ENCODE data around the gene ACAN.

Gene ACAN

GRCh38 chr15:88876573-88876972, 73.3 kb downstream of the ACAN start:
- in situ Hi-C loops (cut with MboI; ENCODE audit: low sequenced_read_pairs): no loop called here

DNA sequence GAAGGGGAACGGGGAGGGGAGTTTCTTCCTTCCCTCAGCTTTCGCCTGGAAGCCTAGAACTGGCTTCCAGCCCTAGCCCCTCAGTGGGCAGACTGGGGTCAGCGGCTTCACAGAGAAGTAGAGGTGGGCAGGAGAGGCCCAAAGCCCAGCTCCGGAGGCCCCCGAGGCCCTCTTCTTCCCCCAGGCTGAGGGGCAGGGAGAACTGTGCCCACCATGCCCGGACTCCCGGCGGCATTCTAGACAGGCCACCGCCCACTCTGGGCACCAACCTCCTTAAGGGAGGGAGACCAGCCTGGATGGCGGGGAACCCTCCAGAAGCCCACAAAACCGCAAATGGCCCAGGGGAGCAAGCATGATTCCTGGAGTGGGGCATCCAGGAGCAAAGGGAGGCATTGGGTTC, 74.2 kb downstream of the ACAN start:
- in situ Hi-C loops (cut with MboI; ENCODE audit: low sequenced_read_pairs): no loop called here

DNA sequence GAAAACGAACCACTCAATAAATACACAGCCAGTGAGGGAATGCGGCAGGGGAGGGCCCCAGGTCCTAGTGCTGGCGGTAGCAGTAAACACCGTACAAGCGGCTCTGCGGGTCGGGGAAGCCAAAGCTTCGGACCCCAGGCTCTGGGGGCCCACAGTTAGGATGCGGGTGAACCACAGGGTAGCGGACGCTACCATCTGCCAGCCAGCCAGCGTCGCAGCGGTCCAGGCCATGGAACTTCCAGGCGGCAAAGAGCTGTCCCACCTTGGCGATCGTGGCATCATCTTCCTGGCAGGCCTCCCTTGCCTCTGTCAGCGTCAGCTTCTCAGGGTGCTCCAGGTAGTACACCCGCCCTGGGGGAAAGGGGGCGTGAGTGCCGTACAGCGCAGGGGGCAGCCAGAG, 74.7 kb downstream of the ACAN start:
- in situ Hi-C loops (cut with MboI; ENCODE audit: low sequenced_read_pairs): no loop called here

DNA sequence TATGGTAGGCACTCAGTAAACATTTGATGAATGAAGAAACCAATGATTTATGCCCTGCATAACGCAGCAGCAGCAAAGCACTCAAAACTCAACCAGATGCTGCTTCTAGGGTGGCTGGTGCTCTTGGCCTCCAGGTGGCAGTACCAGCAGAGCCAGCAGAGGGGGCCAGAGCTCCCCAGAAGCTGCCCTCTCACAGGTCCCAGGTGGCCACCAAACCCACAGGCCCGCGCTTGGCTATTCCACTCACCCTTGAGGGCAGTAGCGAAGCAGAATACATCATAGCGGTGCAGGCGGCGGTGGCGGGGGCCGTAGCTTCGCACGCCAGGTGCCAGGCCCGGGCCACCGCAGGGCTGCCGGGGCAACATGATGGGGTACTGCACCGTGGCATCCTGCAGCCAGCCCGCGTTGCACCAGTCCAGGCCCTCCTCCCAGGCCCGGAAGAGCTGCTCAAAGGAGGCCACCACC, 75.5 kb downstream of the ACAN start:
- in situ Hi-C loops (cut with MboI; ENCODE audit: low sequenced_read_pairs): no loop called here

GRCh38 chr15:88880944-88881740, 77.9 kb downstream of the ACAN start:
- in situ Hi-C loops (cut with MboI; ENCODE audit: low sequenced_read_pairs): no loop called here

GRCh38 chr15:88881775-88882174, 78.5 kb downstream of the ACAN start:
- in situ Hi-C loops (cut with MboI; ENCODE audit: low sequenced_read_pairs): no loop called here

DNA sequence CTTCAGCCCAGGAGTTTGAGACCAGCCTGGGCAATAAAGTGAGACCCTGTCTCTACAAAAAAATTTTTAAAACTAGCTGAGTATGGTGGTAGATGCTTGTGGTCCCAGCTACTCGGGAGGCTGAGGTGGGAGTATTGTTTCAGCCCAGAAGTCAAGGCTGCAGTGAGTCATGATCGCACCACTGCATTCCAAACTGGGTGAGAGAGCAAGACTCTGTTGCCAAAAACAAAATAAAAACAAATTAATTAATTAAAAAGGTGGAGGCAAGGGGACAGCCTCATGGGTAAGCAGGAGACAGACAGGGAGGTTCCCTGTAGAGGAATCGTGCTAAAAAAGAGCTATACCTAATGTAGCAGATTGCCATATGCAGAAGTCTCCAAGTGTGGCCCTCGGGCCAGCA, 79.5 kb downstream of the ACAN start:
- in situ Hi-C loops (cut with MboI; ENCODE audit: low sequenced_read_pairs): no loop called here

DNA sequence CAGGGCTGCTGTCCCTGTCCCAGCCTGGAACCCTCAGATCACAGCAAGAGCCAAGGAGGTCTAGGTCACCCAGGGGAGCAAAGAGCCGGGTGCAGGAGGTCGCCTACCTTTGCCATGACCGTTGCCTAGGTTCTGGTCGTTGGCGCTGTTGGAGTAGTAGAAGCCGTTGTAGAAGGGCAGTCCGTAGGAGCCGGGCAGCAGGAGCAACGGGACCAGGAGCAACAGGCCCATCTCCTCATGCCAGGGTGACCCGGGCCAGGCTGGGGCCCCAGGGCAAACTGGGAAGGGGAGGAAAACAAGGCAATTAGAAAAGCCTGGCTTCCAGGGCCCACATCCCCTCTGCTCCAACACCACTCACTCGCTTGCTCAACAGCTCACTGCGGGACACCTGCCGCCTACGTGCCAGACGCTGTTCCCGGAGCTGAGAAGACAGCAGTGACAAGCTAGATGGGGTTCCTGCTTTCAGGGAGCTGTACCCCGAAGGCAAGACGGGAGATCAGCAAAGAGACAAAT, 83.9 kb downstream of the ACAN start:
- in situ Hi-C loops (cut with MboI; ENCODE audit: low sequenced_read_pairs): no loop called here

DNA sequence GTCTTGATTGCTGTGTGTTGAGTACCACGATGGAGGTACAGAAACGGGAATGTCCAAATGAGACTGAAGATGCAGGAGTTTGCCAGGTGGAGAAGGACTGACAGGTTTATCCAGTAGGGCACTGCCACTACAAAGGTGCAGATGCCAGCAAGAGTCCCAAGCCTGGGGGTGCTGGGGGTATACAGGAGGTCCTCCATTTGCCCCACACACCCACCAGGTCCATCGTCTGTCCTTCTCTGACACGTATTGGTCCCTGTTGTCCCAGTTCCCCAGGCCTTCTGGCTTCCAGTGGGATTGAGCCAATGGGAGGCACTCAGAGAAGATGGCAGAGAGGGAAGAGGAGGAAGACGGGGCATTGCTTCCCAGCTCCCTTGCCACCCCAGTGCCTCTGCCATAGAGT, 85.5 kb downstream of the ACAN start:
- in situ Hi-C loops (cut with MboI; ENCODE audit: low sequenced_read_pairs): no loop called here

- in situ Hi-C loops (cut with MboI; ENCODE audit: low sequenced_read_pairs): no loop called here
These were observed 87.3 kb downstream of the ACAN start for GRCh38 chr15:88890495-88890894.

- in situ Hi-C loops (cut with MboI; ENCODE audit: low sequenced_read_pairs): no loop called here
These were observed 88.5 kb downstream of the ACAN start for GRCh38 chr15:88891540-88892254.

- in situ Hi-C loops (cut with MboI; ENCODE audit: low sequenced_read_pairs): no loop called here
These were observed 91.1 kb downstream of the ACAN start for GRCh38 chr15:88894348-88894818.

DNA sequence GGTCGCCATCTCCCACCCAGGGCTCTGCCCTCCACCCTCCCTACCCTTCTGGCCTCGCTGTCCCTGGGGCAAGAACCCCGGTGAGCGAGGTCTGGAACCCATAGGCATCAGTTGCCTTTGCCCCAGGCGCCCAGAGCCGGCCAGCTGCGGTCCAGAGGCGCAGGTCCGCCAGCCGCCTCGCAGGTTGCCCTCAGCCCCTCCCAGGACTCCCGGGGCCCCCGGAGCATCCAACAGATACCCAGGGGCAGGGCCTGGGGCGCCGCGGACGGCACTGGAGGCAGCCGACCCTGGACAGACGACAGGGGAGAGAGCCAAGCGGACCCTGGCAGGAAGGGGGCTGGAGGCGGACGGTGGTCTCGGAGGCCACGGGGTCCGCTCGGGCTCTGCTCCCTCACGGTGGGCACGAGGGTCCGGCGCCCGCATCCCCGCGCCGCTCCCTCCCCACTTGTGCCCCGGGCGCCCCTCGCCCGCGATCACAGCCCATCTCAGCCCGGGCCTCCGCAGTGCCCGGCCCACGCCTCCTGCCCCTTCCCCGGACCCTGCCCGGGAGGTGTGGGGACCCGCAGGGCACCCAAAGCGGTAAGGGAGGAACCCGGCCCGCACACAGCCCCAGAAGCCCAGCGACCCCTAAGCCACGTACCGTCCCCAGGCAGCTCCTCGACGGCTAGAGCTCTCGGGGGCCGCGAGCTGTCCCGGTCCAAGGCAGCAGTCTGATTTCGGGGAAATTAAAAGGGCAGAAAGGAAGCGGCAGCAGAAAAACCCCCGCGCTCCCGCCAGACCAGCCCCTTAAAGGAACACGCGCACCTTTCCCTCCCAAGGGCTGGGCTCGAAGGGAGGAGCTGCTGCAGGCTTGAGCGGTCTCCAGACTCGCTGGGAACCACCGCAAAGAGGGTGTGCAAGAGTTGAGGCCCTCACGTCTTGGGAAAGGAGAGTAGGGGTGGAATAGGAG, 91.9 kb downstream of the ACAN start, which contains the start of gene HAPLN3:
TSS of gene HAPLN3 (minus strand) at position 726 of the 949 bp plus-strand sequence. CDS start 8,246 bp downstream, outside the sequence.
- in situ Hi-C loops (cut with MboI; ENCODE audit: low sequenced_read_pairs): no loop called here

DNA sequence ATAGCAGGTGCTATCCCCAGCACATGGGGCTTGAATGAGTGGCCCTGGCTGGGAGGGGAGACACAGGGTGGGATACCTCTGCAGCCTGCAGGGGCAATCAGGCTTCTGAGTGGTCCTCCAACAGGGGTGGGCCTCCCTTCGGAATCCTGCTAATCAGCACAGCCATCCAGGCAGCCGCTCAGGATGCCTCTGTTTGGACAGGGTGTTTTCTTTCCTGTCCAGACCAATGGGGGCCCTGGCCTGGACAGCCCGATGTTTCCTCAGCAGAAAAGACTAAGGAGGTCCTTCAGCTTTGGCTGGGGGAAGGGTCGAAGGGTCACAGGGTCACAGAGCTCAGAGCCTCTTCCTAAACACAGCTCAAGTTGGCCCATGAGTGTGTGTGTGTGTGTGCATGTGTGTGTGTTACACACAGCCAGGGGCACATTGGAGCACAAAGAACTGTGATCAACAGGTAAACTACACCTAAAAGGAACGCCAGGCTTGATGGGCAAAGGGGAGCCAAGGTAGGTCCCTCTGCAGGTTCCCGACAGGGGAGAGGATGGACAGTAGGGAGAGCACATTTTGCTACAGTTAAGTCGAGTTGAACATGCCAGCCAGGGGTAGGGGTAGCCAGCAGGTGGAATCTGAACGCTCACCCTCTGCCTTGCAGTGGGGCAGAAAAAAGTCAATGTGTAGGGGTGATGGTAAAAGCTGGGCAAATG, 93.2 kb downstream of the ACAN start:
- in situ Hi-C loops (cut with MboI; ENCODE audit: low sequenced_read_pairs): no loop called here

DNA sequence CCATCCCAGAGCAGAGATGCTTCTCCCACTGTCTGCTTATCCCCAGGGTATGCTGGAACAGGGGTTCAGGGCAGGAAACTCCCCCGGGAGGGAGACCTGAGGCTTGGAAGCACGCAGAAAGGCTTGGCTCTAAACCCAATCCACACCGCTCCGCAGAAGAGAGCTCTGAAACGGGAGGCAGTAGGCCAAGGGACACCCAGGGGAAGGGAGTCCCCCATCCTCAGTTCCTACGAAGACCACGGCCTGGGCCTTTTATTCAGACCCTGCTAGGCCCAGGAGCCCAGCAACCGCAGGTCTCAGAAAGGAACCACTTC, 93.9 kb downstream of the ACAN start:
- in situ Hi-C loops (cut with MboI; ENCODE audit: low sequenced_read_pairs): no loop called here

DNA sequence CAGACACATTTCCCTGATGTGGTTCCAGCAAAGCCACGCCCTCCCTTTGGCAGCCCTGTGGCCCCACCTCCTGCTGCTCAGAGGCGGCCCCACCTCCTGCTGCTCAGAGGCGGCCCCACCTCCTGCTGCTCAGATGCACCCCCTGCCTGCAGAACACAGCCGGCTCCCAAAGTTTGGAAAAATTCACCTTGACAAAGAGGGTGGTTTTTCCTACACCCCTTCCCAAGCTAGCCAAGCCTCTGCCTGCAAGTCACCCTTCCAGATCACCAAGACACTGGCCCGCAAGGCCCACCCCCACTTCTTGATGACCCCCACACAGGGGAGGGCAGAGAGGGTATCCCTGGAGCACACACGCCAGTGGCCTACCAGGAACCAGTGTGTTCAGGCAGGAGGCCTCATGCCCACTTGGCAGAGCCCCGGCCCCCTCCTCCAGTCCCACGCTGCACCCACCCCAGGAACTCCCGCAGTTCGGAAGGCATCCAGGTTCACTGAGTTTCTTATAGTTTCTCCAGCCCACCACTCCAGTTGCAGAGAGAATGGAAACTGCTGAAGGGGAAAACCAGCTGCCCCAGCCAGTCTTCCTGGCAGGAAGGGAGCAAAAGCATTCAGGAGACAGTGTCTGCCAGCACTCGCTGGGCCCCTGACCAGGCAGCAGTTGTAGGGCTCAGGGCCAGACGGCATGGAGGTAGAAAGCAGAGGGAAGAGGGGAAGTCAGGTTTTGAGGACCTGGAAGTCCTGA, 94.4 kb downstream of the ACAN start:
- in situ Hi-C loops (cut with MboI; ENCODE audit: low sequenced_read_pairs): no loop called here

DNA sequence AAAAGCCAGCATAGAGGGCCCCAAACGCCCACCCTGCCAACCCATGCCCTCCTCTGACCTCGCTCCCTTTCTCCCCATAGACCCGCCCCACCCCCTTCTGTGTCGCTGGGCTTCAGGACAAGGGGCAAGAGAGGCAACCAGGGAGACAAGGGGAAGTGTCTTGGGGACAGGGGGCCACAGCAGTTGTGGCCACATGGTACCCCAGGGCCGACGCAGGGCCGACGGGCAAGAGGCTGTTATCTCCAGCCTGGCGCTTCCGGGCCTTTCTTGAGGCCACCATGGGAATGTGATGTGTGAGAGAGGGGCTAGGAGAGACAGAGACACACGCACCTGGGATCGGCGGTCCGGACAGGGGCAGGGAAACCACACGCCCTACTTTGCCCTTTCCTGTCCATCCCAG, 95.5 kb downstream of the ACAN start:
- in situ Hi-C loops (cut with MboI; ENCODE audit: low sequenced_read_pairs): no loop called here

- in situ Hi-C loops (cut with MboI; ENCODE audit: low sequenced_read_pairs): no loop called here
These were observed 96.0 kb downstream of the ACAN start for GRCh38 chr15:88899251-88899650.

- in situ Hi-C loops (cut with MboI; ENCODE audit: low sequenced_read_pairs): loop anchor here (10.0 to 25.0 kb wide), 2 partner anchors 114 to 287 kb away; no protein-coding TSS in a partner anchor
These were observed 97.2 kb downstream of the ACAN start for GRCh38 chr15:88900309-88900981.

Measured in HL-60/S4 treated with phorbol 12-myristate 13-acetate at 8.2 ng/mL for 4 days and 3 days (cell line).